ENCODE results near the gene THSD4.
"Not testable (repeated sequence)": the region's sequence is repeated elsewhere in the genome, so short reads cannot be mapped to it uniquely, and the experiment has no call there.

The THSD4 gene

DNA sequence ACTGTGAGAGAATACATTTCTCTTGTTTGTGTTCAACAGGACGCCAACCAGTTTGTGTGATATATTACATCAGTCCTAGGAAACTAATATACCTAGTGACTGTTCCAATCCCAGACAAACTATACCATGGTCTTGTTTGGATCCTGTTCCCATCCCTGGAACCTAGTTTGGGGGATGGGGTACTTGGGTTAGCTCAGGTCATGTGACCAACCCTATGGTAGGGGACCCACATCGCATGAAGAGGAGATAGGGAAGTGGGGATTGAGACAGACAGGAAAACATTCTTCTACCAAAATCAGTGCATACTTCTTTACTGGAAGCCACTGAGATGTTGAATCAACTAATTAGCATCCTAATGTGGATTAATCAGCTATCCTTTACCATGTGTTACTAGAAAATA lies 146.1 kb downstream of the THSD4 start:
- DNase-seq (ENCODE audit: low spot score), result no peak

DNA sequence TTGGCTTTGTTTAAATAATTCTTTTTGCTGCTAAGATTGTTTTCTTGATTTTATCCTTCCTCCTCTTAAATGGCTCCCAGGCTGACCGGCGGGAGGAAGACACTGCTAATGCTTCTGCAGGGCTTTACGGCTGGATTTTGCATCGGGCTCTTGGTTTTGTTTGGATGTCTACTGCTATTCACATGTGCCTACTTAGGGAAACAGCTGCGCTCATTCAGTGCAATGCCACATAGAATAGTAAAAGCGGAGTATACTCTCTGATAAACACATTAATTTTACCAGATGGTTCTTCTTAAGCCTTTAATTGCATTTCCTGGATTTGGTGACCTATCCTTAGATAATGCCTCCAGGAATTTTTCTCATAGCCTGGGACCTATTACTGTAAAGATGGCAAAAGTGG lies 146.6 kb downstream of the THSD4 start:
- DNase-seq (ENCODE audit: low spot score), result no peak

DNA sequence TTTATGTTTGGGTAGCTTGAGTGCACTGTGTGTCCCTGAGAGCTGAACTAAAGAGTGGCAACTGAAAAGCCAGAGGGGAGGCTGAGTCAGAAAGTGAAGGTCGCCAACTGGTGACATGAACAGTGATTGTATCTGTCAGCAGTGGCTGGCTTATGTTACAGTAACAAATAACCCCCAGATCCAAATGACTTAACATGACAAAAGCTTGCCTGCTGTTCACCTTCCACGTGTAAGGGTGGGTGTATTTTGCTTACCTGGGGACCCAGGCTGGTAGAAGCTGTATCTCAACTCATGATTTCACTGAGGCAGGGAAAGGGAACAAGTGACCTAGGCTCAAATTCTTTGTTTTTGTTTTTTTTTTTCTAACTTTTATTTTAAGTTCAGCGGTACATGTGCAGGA lies 147.3 kb downstream of the THSD4 start:
- DNase-seq (ENCODE audit: low spot score), result no peak

DNA sequence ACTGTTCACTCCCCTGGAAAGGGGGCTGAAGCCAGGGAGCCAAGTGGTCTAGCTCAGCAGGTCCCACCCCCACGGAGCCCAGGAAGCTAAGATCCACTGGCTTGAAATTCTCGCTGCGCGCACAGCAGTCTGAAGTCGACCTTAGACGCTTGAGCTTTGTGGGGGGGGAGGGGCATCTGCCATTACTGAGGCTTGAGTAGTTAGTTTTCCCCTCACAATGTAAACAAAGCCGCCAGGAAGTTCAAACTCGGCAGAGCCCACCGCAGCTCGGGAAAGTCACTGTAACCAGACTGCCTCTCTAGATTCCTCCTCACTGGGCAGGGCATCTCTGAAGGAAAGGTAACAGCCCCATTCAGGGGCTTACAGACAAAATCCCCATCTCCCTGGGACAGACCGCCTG lies 150.3 kb downstream of the THSD4 start:
- not testable (repeated sequence) for DNase-seq (ENCODE audit: low spot score)

DNA sequence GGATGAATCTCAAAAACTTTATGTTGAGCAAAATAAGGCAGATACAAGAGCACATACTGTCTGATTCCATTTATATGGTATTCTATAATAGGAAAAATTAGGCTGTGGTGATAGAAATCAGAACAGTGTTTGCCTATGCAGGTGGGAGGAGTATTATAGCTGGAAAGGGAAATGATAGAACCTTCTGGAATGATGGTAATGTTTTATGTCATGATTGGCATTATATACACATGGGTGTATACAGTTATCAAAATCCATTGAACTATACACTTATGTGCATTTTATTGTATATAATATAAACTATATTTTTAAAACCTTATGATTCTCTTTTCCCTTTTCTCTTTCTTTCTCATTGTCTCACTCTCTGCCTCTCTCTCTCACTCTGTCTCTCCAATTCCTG lies 156.1 kb downstream of the THSD4 start:
- DNase-seq (ENCODE audit: low spot score), result no peak

DNA sequence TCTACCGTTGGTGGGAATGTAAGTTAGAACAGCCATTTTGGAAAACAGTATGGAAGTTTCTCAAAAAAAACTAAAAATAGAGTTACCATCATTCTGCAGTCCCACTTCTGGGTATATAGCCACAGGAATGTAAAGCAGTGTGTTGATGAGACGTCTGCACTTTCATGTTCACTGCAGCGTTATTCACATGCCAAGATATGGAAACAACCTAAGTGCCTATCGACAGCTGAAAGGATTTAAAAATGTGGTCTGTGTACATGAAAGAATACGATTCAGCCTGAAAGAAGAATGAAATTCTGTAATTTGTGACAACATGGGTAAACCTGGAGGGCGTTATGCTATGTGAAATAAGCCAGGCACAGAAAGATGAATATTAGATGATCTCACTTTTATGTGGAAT lies 157.7 kb downstream of the THSD4 start:
- DNase-seq (ENCODE audit: low spot score), result no peak

DNA sequence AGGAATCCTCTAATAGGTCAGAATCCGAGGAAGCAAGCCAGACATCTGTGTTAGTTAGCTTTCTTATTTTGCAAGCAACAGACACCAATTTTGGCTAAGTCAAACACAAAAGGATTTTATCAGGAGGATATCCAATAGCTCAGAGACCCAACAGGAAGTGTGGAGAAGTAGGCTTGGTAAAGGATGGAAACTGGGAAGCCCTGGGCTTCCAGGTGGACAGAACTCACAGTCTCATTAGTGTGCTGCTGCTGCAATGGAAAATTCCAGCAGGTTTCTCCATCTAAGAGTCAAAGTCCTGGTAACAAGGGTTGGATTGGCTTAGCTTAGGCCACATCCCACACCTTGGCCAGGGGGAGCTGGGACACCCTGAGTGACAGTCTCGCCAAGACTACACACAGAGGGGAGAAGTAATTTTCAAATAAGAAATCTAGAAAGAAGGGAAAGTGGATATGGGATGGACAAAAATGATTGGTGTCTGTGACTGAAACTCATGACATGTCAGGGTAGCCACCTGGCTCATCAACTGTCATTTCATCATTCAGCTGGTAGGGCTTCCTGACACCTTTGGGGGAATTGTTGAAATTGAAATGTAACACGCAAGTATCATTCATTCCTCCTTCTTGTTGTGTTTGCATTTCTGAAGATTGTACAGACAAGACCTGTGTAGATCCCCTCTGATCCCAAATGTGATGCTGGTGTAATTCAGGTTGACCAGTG lies 158.6 kb downstream of the THSD4 start:
- no peak for DNase-seq (ENCODE audit: low spot score)

DNA sequence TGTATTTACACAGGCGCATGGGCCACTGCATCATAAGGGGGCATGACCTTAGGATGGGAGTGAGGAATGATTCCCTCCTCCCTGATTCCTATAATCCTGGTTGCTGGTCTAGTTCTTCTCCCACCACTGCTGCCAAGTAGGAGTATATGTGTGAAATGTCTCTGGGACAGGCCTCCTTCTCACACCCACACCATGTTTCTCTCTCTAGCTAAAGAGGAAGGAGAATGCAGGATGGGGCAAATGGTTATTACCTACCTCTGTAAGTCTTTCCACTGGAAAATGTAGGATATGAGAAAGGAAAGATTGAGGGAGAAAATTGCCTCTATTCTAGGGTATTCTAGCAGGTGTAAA lies 159.2 kb downstream of the THSD4 start:
- no peak for DNase-seq (ENCODE audit: low spot score)

DNA sequence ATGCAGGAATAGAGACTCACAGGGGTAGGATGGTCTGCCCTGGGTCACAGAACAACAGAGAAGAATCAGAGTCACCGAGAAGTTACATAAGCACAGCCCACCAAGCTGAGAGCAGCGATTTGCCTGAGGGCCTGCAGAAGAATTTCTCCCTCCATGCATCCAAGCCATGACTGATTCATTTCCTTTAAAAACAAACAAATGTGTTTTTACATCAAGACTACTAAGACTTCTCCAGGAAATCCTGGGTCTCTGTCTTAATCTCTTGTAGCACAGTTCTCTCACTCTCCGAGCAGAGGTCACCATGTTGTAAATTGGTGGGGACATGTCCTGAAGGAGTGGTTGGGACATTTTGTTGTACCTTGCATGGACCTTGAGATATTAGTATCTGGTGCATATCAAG lies 159.8 kb downstream of the THSD4 start:
- no peak for DNase-seq (ENCODE audit: low spot score)

DNA sequence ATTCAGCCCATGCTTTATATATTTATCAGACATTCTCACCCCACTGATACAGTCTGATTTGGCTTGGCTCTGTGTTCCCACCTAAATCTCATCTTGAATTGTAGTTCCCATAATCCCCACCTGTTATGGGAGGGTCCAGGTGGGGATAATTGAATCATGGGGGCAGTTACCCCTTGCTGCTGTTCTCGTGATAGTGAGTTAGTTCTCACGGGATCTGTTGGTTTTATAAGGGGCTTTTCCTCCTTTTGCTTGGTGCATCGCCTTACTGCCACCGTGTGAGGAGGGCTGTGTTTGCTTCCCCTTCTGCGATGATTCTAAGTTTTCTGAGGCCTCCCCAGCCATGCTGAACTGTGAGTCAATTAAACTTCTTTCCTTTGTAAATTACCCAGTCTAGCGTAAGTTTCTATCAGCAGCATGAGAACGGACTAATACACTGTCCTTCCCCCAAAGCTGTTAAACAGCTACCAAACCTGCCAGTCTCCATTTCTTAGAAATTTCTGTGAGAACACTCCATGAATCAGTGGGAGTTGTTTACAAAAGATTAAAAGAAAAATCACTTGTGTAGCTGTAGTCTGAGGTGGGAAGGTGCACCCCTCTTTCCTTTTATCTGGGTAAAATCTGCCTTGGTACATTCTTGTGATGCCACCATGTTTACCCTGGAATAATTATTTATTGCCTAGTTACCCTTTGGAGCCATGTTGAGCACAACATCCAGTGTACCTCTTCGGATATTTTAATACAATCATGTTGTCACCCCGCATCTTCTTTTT lies 160.5 kb downstream of the THSD4 start:
- no peak for DNase-seq (ENCODE audit: low spot score)

DNA sequence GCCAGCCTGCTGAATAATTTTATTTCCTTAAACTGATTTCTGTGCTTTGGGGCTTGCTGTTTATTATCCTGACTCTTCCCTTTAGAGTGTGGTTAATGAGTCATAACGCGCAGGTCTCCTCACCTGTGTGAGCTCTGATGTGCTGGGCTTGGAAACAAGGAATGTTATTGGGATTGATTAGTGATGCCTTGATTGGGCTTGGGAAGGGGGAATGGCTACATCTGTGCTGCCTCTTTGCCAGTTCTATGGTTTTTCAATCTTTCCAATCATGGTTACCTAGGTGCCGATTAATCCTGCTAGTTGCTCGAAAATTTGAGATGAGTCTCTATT lies 161.0 kb downstream of the THSD4 start:
- DNase-seq (ENCODE audit: low spot score), result no peak

DNA sequence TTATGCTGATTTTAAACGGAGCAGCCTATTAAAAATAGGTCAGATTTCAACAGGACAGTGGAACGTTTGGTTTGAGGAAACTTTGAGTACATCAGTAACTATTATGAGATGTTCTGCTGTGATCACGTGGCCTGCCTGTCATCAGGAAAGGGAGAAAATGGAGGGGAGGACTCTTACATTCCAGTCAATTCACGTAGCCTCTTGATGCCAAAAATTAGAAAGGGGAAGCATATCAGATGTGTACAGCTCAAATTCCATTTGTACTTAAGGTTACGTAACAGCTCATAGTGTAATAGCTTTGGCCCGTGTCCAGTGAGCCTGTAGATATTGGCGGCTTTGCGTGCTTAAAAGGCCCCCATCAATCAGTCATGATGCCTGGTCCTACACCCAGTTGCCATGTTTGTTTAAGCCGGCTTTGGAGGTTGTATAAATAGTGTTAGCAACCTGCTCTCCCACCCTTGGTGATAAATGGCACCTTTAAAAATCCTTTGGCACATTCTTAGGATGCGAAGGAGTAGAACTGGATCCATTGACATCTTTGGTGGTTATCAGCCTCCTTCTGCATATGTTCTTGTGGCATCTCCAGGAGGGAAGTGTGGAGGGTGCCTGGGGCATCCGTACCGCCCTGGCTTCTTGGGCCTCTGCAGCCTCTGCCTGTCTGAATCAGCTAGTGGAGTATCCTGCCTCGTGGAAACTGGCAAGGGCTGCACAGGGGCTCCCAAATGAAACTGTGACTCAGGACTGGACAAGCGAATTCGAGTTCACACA lies 163.9 kb downstream of the THSD4 start:
- peak; percentile 35 for DNase-seq (ENCODE audit: low spot score)

DNA sequence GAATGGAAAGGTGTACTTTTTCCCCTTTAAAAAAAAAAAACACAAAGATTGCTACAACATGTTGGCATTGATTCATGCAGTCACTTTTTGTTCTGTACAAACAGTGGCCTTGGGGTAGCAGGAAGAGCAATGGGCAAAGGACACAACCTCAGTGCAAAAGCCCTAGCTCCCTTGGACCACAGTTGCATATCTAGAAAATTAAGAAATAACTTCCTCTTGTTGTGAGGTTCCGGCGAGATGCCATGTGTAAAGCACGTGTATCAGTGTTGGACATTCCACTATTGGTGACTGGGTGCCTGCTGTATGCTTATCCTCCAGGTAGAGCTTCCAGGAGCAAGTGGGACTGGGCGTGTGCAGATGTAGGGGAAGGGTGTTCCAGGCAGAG lies 164.5 kb downstream of the THSD4 start:
- no peak for DNase-seq (ENCODE audit: low spot score)

DNA sequence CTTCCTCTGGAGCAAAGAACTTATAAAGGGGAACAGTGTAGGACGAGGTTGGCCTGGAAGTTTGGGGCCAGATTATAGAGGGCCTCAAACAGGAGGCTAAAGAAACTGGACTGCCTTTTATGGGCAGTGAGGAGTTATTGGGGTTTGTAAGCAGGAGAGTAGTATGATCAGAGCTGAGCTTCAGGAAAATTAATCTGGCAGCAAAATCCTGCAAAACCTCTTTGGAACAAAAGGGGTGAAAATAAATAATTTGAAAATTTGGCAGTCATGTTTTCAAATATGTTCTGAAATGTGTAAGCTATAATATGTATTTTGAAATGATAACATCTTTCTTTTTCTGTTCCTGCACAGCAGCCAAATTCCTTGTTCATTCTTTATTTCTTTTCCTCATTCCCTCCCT lies 164.9 kb downstream of the THSD4 start:
- DNase-seq (ENCODE audit: low spot score), result no peak

DNA sequence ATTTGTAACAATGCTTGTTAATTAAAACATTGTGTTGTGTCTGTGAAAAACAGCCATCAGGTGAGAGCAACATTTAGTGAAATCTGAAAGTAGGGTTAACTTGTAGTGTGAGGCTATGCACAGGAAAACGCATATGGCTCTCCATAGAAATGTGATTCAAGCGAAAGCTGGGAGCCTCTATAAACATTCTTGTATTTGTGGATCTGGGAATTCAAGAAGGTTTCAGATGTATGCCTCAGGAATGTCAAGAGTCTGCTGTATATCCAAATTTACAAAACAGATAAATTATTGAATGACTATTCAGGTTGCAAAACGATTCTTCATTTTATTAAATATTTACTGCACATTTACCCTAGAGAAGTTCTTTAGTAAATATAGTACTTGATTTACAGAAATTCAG lies 166.0 kb downstream of the THSD4 start:
- DNase-seq (ENCODE audit: low spot score), result no peak

DNA sequence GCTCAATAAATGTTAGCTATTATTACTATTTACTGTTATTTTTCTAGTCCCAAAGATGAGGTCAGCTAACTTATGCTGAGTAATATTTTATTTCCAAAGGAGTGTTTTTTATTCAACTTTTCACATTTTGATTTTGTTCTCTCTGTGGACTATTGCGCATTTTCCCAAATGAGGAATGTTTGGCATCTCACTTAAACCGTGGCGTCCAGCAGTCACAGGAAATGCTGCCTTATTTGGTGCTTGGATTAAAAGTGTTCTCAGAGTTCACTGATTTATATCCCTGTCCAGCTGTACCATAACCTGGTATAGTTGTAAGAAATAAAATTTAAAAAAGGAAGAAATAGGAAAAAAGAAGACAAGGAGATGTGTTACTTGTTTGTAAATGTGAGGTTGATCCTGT lies 166.8 kb downstream of the THSD4 start:
- DNase-seq (ENCODE audit: low spot score), result no peak

DNA sequence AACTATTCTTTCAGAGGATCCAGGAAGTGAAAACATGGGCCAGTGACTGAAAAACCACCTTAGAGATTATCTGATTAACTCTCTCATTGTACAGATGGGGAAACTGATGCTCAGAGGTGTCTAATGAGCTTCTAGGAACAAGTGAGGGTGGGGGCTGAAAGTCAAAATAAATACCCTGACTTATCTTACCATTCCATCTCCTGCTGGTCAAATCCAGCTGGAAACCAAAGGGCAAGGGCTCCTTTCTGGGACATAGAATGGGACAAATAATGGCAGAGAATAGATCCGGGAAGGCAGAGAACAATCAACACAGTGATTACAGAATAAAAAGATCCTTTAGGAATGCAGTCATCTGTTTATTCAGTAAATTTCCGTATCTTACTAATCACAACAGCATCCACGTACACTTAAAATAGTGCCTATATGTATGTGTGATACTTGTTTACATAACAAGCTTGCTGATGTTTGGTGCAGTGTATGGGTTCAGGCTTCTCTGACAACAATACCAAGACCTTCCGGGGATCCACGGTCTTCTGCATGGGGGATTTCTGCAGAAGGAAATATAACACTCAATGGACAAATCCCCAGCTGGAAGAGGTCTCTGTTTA lies 173.2 kb downstream of the THSD4 start:
- no peak for DNase-seq (ENCODE audit: low spot score)

DNA sequence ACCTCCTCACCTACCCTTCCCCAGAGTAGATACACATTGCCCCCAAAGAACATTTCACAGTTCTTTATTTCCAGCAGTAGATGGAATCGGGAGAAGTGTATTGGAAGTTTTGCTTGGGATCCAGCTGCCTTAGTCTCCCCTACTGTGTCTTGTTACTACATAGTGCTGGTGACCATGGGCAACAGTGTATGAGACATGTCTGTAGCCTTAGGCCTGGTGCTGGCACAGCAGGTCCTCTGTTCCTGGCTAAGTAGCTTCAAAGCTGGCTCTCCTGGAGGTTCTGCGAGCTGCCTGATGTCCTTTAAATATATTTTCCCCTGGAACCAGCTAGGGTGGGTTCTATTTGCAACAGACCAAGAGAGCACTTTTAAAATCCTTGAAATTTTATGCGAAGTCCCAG lies 174.7 kb downstream of the THSD4 start:
- no peak for DNase-seq (ENCODE audit: low spot score)

DNA sequence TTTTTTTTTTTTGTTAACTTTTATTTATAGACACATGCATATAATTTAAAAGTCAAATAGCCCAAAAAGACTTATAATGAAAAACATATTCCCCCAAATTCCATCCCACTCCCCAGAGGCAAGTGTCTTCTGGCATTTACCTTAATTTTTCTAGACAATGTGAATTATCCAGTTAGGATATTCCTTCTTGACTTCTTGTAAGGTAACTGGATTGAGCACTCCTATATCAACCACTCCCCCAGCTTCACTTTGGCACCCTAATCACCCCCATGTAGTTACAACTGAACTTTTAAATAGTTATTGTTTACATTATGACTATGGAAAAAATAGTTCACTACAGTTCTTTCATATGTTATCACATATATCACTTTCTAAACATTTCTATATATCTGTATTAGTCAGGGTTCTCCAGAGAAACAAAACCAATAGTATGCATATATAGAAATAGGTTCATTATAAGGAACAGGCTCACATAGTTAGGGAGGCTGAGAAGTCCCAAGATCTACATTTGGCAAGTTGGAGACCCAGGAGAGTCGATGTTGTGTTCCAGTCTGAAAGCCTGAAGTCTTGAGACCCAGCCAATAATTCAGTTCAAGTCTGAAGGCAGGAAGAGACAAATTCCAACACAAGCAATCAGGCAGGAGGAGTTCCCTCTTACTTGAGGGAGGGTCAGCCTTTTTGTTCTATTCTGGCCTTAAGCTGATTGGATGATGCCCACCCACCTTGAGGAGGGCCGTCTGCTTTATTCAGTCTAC lies 175.8 kb downstream of the THSD4 start:
- no peak for DNase-seq (ENCODE audit: low spot score)

DNA sequence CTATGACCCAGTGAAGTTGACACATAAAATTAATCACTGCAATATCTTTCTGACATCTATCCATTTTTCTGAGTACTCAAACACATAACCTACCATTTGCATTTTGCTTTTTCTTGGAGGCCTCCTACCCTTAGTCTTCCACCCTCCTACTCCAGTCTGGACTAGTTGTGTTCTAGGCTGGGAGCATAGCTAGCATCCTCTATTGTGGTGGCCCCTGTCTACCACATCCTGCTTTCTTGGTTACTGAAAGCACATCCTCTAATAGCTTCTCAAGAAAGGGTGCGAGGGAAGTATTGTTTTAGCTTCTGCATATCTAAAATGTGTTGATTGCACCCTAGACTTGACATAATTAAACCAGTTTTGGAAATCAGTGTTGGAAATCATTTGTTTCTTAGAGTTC lies 176.5 kb downstream of the THSD4 start:
- no peak for DNase-seq (ENCODE audit: low spot score)

DNA sequence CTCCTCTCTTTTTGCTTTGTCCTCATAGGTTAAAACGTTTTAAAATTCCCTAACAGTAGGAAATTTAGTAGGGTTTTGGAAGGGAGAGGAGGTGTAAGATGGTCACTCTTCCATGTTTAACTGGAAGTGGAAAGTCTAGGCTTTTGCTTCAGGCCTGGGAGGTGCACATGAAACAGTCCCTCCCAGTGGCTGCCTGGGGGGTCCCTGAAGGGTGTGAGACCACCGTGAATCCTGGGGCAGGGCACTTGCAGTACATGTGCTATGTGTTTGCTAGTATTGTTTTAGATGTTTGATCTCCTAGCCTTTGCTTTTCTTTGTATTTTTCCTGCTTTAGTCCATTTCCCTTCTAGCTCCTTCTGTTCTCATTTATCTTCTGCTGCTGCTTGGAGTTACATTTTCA lies 178.5 kb downstream of the THSD4 start:
- DNase-seq (ENCODE audit: low spot score), result no peak

DNA sequence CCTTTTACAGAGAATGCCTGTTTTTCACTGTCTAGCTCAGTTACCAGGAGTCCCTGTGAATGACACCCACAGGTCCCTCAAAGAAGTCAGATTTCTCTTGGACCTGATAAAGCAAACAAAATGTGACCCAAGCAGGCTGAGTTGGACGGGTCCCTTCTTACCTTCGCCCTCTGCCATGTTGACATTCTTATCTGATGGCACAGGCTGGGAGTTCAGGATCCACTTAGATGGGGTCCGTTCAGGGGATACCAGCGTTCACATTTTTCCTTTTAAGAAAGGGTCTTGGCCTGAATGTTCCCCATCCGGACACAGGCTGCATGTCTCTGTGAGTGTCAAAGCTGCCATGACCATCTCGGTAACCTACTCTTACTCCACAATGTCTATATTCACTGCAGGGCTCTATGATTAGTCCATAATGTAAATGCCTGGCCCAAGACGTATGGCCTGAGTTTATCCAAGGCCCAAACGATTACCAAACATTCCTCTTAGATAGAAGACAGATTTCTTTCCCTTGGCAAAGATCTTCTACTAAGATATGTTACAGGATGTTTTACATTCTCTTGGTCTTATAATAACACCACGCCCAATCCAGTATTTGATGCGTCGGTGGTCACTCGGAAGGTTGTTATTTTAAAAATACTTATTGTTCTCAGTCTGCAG lies 179.1 kb downstream of the THSD4 start:
- no peak for DNase-seq (ENCODE audit: low spot score)
